HCT116 (cell line): ENCODE data around the gene ZFR. TPM values are rescaled to one million over a fixed set of nuclear protein-coding genes. Genes with fewer than 3 reads are reported as not detected.

Experiments used
- ATAC-seq: fragments of 200-7000 bp; cut with Tn5 transposase; 2 replicates; pipeline ENCODE4 v1.9.1; 2020; ENCODE audit warnings: mild to moderate bottlenecking, moderate library complexity
- BruUV-seq: library from RNA; stranded (reverse); fragments of 400-500 nt; replicated peaks from 2 replicates; lab custom pipeline; 2021; lab: Mats Ljungman, UMichigan
- CTCF ChIA-PET: fragments of 300-600 bp; sonication (Branson Sonifier 250); formaldehyde crosslinking; loops from one replicate; lab custom pipeline; 2021; ENCODE audit warnings: antibody characterized with exemption; lab: Charles Lee
- POLR2A ChIA-PET: fragments of 300-600, 350-600 bp; sonication (Branson Sonifier 250); formaldehyde crosslinking; loops from one replicate; lab custom pipeline; 2021; ENCODE audit warnings: antibody characterized with exemption; lab: Charles Lee
- RAD21 ChIA-PET, 2 experiments: fragments of 300-600 bp; sonication (Branson Sonifier 250); formaldehyde crosslinking; loops; one replicate each; lab custom pipeline; 2023; ENCODE audit warnings: low total read pairs in 2 of 2; ENCODE audit not compliant: uncharacterized antibody in 2 of 2, unreplicated experiment in 2 of 2, low non-redundant PET in 1 of 2; lab: Charles Lee
- DNase-seq: peaks from one replicate; pipeline ENCODE4 v3.0.0-alpha.2; 2010; ENCODE audit warnings: low read depth, low spot score
- H2AFZ ChIP-seq: fragments of 200-600 bp; shearing (Covaris generic), sonication (generic); 2 replicates; pipeline ENCODE4 v1.6.1; 2017; ENCODE audit warnings: low read depth, mixed run types, mixed read lengths, antibody characterized with exemption, low read length; ENCODE audit not compliant: poor library complexity, severe bottlenecking
- H3K27ac ChIP-seq: 2 replicates; pipeline ENCODE4 v1.5.1; 2012; ENCODE audit warnings: low read depth, low read length
- H3K27me3 ChIP-seq: fragments of 200-600 bp; sonication (generic); 2 replicates; pipeline ENCODE4 v1.6.1; 2016; ENCODE audit warnings: mixed run types, low read length, mixed read lengths; ENCODE audit not compliant: insufficient read depth
- H3K36me3 ChIP-seq, 2 experiments: fragments of 200-500 bp in 1 of 2; fragments of 200-600 bp in 1 of 2; sonication (Bioruptor generic) in 1 of 2; sonication (generic) in 1 of 2; 2 replicates each; pipeline versions ENCODE4 v1.5.1 to v1.6.1; 2014 to 2016; ENCODE audit warnings: low read length in 2 of 2, inconsistent platforms in 1 of 2, mixed read lengths in 1 of 2, mixed run types in 1 of 2; ENCODE audit not compliant: insufficient read depth in 2 of 2, control insufficient read depth in 1 of 2
- H3K4me1 ChIP-seq, 2 experiments: fragments of 200-600 bp in 1 of 2; sonication (generic) in 1 of 2; 2 replicates each; pipeline versions ENCODE4 v1.5.1 to v1.6.1; 2012 to 2017; ENCODE audit warnings: low read length in 2 of 2, inconsistent platforms in 1 of 2, mild to moderate bottlenecking in 1 of 2, mixed read lengths in 1 of 2, mixed run types in 1 of 2, moderate library complexity in 1 of 2; ENCODE audit not compliant: insufficient read depth in 2 of 2, control insufficient read depth in 1 of 2
- H3K4me2 ChIP-seq: fragments of 200-600 bp; sonication (generic); 2 replicates; pipeline ENCODE4 v1.6.1; 2017; ENCODE audit warnings: mixed run types, low read length, mixed read lengths
- H3K4me3 ChIP-seq, 2 experiments: fragments of 200-600 bp in 1 of 2; sonication (generic) in 1 of 2; replicated peaks in 1 of 2; 2 replicates each; pipeline ENCODE4 v1.5.1; 2011 to 2016; ENCODE audit warnings: low read length in 2 of 2, control low read depth in 1 of 2, low read depth in 1 of 2, mild to moderate bottlenecking in 1 of 2, mixed read lengths in 1 of 2, mixed run types in 1 of 2
- H3K79me2 ChIP-seq: fragments of 200-600 bp; sonication (generic); 2 replicates; pipeline ENCODE4 v1.6.1; 2017; ENCODE audit warnings: mild to moderate bottlenecking, mixed run types, low read length, moderate library complexity, mixed read lengths; ENCODE audit not compliant: insufficient read depth
- H3K9ac ChIP-seq: fragments of 200-600 bp; sonication (generic); 2 replicates; pipeline ENCODE4 v1.6.1; 2016; ENCODE audit warnings: low read length, mixed read lengths
- H3K9me2 ChIP-seq: fragments of 200-600 bp; sonication (generic), shearing (Covaris generic); 2 replicates; pipeline ENCODE4 v1.6.1; 2017; ENCODE audit warnings: mixed run types, mild to moderate bottlenecking, moderate library complexity; ENCODE audit not compliant: insufficient read depth
- H3K9me3 ChIP-seq, 2 experiments: fragments of 200-500 bp in 1 of 2; fragments of 200-600 bp in 1 of 2; sonication (Bioruptor generic) in 1 of 2; sonication (generic) in 1 of 2; 2 replicates each; pipeline ENCODE4 v1.6.1; 2014 to 2017; ENCODE audit warnings: low read length in 2 of 2, mixed read lengths in 2 of 2, inconsistent platforms in 1 of 2, low read depth in 1 of 2, mild to moderate bottlenecking in 1 of 2, mixed run types in 1 of 2, moderate library complexity in 1 of 2; ENCODE audit not compliant: control insufficient read depth in 1 of 2, insufficient read depth in 1 of 2
- H4K20me1 ChIP-seq: fragments of 200-600 bp; sonication (generic), shearing (Covaris generic); 2 replicates; pipeline ENCODE4 v1.6.1; 2017; ENCODE audit warnings: mixed run types, mild to moderate bottlenecking, moderate library complexity; ENCODE audit not compliant: insufficient read depth
- ATF3 ChIP-seq: IDR thresholded peaks from 2 replicates; pipeline ENCODE4 v1.6.1; 2012
- CEBPB ChIP-seq: IDR thresholded peaks from 2 replicates; pipeline ENCODE4 v1.6.1; 2012; ENCODE audit warnings: low read depth
- CTCF ChIP-seq, 3 experiments: fragments of 200-600 bp in 1 of 3; sonication (generic) in 1 of 3; IDR thresholded peaks in 2 of 3; conservative IDR thresholded peaks in 1 of 3; 2 replicates each; pipeline ENCODE4 v1.5.1; 2012 to 2017; ENCODE audit warnings: low read depth in 2 of 3, low read length in 2 of 3, antibody characterized with exemption in 1 of 3, borderline replicate concordance in 1 of 3, control low read depth in 1 of 3, mild to moderate bottlenecking in 1 of 3, mixed read lengths in 1 of 3, mixed run types in 1 of 3, moderate library complexity in 1 of 3; ENCODE audit not compliant: insufficient read depth in 1 of 3
- EGR1 ChIP-seq: IDR thresholded peaks from 2 replicates; pipeline ENCODE4 v1.6.1; 2012; ENCODE audit warnings: low read depth
- ELF1 ChIP-seq: IDR thresholded peaks from 2 replicates; pipeline ENCODE4 v1.6.1; 2012; ENCODE audit warnings: low read depth, borderline replicate concordance
- EZH2 ChIP-seq: fragments of 200-600 bp; sonication (generic); IDR thresholded peaks from 2 replicates; pipeline ENCODE4 v1.6.1; 2017; ENCODE audit warnings: antibody characterized with exemption, mixed run types
- EZH2phosphoT487 ChIP-seq: fragments of 200-600 bp; IDR thresholded peaks from 2 replicates; pipeline ENCODE4 v1.6.1; 2018; ENCODE audit warnings: antibody characterized with exemption, borderline replicate concordance
- JUND ChIP-seq: IDR thresholded peaks from 2 replicates; pipeline ENCODE4 v1.6.1; 2012
- MAX ChIP-seq: IDR thresholded peaks from 2 replicates; pipeline ENCODE4 v1.6.1; 2012
- POLR2AphosphoS5 ChIP-seq: IDR thresholded peaks from 2 replicates; pipeline ENCODE4 v1.6.1; 2011; ENCODE audit warnings: mild to moderate bottlenecking, low read depth, low read length, moderate library complexity
- RAD21 ChIP-seq: IDR thresholded peaks from 2 replicates; pipeline ENCODE4 v1.6.1; 2012; ENCODE audit warnings: low read depth, mild to moderate bottlenecking
- REST ChIP-seq: IDR thresholded peaks from 2 replicates; pipeline ENCODE4 v1.6.1; 2012; ENCODE audit warnings: low read depth
- SIN3A ChIP-seq: IDR thresholded peaks from 2 replicates; pipeline ENCODE4 v1.6.1; 2012; ENCODE audit warnings: low read depth
- SP1 ChIP-seq: IDR thresholded peaks from 2 replicates; pipeline ENCODE4 v1.6.1; 2012; ENCODE audit warnings: low read depth
- SRF ChIP-seq: IDR thresholded peaks from 2 replicates; pipeline ENCODE4 v1.6.1; 2012; ENCODE audit warnings: low read depth
- TCF7L2 ChIP-seq: IDR thresholded peaks from 2 replicates; pipeline ENCODE4 v1.7.0; 2011; ENCODE audit warnings: borderline replicate concordance, inconsistent platforms; ENCODE audit not compliant: insufficient read depth, insufficient read length; ENCODE audit errors: extremely low read depth
- YY1 ChIP-seq: IDR thresholded peaks from 2 replicates; pipeline ENCODE4 v1.6.1; 2011; ENCODE audit warnings: low read length, low read depth, moderate library complexity, mild to moderate bottlenecking; ENCODE audit not compliant: insufficient replicate concordance; ENCODE audit errors: extremely low read depth
- ZBTB33 ChIP-seq: IDR thresholded peaks from 2 replicates; pipeline ENCODE4 v1.6.1; 2011; ENCODE audit warnings: mild to moderate bottlenecking, low read length, moderate library complexity; ENCODE audit not compliant: insufficient replicate concordance; ENCODE audit errors: extremely low read depth
- ZFX ChIP-seq: fragments of 450-650 bp; IDR thresholded peaks from 2 replicates; pipeline ENCODE4 v1.6.1; 2017
- ZNF274 ChIP-seq: fragments of 200-500 bp; sonication (Bioruptor generic); IDR thresholded peaks from 2 replicates; pipeline ENCODE4 v1.6.1; 2014; ENCODE audit warnings: mild to moderate bottlenecking, low read depth, low read length, inconsistent platforms
- intact Hi-C: fragments of 100-400 bp; cut with micrococcal nuclease; formaldehyde crosslinking; loops from 2 replicates; pipeline ENCODE4 v1.10.0; 2022
- total RNA-seq: library from RNA; stranded (reverse); gene quantifications from one replicate; pipeline ENCODE4 v1.2.1, GENCODE V29; 2021; ENCODE audit not compliant: unreplicated experiment

ZFR gene
- total RNA-seq, 1 experiment from 2014 or later, result 65.7 TPM

GRCh38 chr5:32388432-32389129, 56.0 kb downstream of the ZFR start:
- Histone ChIP-seq H3K9me3 (no peaks in the 10 kb centered on the region), H3K9ac (no peak overlapping the region), H3K27ac (no peak overlapping the region), H3K36me3 (peaks cover 54 to 63% of the 10 kb centered on the region in 2 experiments), H2AFZ (no peak overlapping the region), H3K4me1 (no peaks in the 10 kb centered on the region), H3K4me2 (no peak overlapping the region), H3K4me3 (no peak overlapping the region), H4K20me1 (0 out of 2 replicates have a peak, but pooled peaks cover 9% of the 10 kb centered on the region), H3K27me3 (no peaks in the 10 kb centered on the region), H3K79me2 (no peaks in the 10 kb centered on the region), H3K9me2 (no peaks in the 10 kb centered on the region)
- intact Hi-C loops, result no loop called here
- no TSS peak for BruUV-seq
- no peak for DNase-seq
- TF ChIP-seq REST, result no peak
- no peak for TF ChIP-seq ELF1
- no peak for TF ChIP-seq SRF
- TF ChIP-seq ZNF274, result no peak
- TF ChIP-seq MAX, result no peak
- no peak for TF ChIP-seq ZFX
- TF ChIP-seq SP1, result no peak
- no peak for TF ChIP-seq ZBTB33
- TF ChIP-seq CTCF (IDR thresholded peaks at IDR 0.05 in 2 of 3, conservative IDR thresholded peaks at IDR 0.05 in 1 of 3; ENCODE audit: borderline replicate concordance in 1 of 3, insufficient read depth in 1 of 3, low read depth in 2 of 3, low read length in 2 of 3), result no peak
- TF ChIP-seq POLR2AphosphoS5, result no peak
- TF ChIP-seq EZH2phosphoT487, result no peak
- TF ChIP-seq JUND, result no peak
- TF ChIP-seq ATF3, result no peak
- no peak for TF ChIP-seq SIN3A
- no peak for TF ChIP-seq CEBPB
- TF ChIP-seq RAD21, result no peak
- no peak for TF ChIP-seq TCF7L2
- no peak for TF ChIP-seq EGR1
- no peak for TF ChIP-seq YY1
- no peak for TF ChIP-seq EZH2
- ChIA-PET POLR2A (no interaction called here), RAD21 (no interaction called here), CTCF (no interaction called here)
- ATAC-seq, result no peak
